GM12892 (cell line): ENCODE results near the gene IBA57.

ENCODE experiments used
- POLR2A ChIP-seq: IDR thresholded peaks from 2 replicates; pipeline ENCODE4 v1.6.1; 2011; ENCODE audit warnings: low read depth, low read length, control low read depth
- POLR2AphosphoS5 ChIP-seq: IDR thresholded peaks from 2 replicates; pipeline ENCODE4 v1.6.1; 2011; ENCODE audit warnings: low read depth, low read length, control low read depth
- TAF1 ChIP-seq: IDR thresholded peaks from 2 replicates; pipeline ENCODE4 v1.6.1; 2011; ENCODE audit warnings: low read depth, mild to moderate bottlenecking, control low read depth, low read length, borderline replicate concordance

DNA sequence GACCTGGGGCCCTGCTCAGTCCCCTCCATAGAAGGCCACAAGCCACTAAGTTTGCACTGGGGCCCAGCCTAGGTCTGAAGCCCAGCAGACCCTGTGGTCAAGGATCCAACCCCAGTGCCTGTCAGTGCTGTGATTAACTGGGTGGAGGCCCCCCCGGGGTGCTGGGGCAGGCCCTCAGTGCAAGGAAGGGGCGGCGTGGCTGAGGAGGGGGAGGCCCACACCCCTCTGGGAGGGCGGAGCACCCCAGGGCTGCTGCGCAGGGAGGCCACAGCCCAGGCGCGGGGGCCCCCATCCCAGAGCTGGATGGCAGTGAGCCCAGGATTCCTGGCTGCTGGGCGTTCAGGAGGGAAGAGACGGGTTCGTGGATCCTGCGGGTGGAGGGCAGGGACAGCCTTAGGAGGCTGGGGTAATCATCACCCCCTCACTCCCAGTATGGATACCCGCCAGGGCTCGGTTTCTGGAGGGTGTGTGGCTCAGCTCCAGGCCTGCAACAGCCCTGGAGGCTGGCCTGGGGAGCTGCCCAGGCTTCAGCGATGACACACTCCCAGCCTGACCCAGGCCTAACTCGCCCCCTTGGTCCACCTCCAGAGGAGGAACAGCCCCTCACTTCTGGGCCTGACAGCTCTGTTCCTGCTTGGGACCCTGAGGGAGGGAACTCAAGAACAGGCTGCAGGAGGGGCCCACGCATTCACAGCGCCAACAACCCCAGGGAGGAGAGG is 15.0 kb upstream of the IBA57 start:
- TF ChIP-seq POLR2A (no peak), POLR2AphosphoS5 (no peak), TAF1 (no peak)
